ENCODE results near the gene KCNG2. TPM values are rescaled to one million over a fixed set of nuclear protein-coding genes. Genes with fewer than 3 reads are reported as not detected.

Gene KCNG2
- total and polyA plus RNA-seq, 2 donors (not counting 1 experiment from before 2014, with no cell fraction given) = not detected

DNA sequence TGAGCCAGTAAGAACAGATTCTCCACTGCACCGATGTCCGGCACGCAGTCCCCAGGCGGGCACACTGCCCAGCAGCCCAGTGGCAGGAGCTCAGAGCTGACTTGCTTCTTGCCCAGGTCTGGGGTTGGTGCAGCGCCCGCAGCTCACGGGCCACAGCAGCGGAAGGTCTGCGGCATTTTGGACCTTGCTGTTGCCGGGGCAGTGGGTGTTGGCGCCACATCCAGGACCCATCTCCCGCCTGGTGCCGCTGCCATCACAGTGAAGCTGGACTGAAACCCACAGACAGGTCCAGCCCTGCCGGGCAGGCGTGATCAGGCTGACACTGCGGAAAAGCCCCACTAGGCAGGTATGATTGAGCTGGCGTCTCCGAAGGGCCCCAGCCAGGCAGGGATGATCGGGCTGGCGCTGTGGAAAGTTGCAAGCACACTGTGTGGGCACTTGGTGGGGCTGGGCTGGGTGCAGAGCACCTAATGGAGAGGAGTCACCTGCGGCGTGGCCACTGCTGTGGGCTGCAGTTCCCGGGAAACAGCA lies 78.3 kb downstream of the KCNG2 start:
- TF ChIP-seq, protein P1, sequence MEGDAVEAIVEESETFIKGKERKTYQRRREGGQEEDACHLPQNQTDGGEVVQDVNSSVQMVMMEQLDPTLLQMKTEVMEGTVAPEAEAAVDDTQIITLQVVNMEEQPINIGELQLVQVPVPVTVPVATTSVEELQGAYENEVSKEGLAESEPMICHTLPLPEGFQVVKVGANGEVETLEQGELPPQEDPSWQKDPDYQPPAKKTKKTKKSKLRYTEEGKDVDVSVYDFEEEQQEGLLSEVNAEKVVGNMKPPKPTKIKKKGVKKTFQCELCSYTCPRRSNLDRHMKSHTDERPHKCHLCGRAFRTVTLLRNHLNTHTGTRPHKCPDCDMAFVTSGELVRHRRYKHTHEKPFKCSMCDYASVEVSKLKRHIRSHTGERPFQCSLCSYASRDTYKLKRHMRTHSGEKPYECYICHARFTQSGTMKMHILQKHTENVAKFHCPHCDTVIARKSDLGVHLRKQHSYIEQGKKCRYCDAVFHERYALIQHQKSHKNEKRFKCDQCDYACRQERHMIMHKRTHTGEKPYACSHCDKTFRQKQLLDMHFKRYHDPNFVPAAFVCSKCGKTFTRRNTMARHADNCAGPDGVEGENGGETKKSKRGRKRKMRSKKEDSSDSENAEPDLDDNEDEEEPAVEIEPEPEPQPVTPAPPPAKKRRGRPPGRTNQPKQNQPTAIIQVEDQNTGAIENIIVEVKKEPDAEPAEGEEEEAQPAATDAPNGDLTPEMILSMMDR (IDR thresholded peaks at IDR 0.05) = no peak
- no peak for TF ChIP-seq EZH2 (IDR thresholded peaks at IDR 0.05; ENCODE audit: borderline replicate concordance, insufficient read depth, low read depth, low read length, poor library complexity, severe bottlenecking)
- Histone ChIP-seq H3K27me3 (replicated peaks in 1 of 4; ENCODE audit: control extremely low read depth in 1 of 4, control insufficient read depth in 3 of 4, insufficient read depth in 4 of 4, low read length in 3 of 4) (peaks cover 0 to 4% (median 0%) of the 10 kb centered on the region in 4 experiments), H3K4me2 (replicated peaks; ENCODE audit: low read depth, low read length, poor library complexity, severe bottlenecking) (no peak overlapping the region), H2AFZ (ENCODE audit: insufficient read depth, low read depth, low read length, poor library complexity, severe bottlenecking) (no peak overlapping the region), H3K4me3 (ENCODE audit: control extremely low read depth in 1 of 5, extremely low read depth in 1 of 5, insufficient read depth in 1 of 5, low read depth in 2 of 5, low read length in 4 of 5) (no peak overlapping the region), H3K27ac (ENCODE audit: low read length in 2 of 2) (no peak overlapping the region), H4K20me1 (ENCODE audit: control insufficient read depth, insufficient read depth, low read length, poor library complexity, severe bottlenecking) (no peaks in the 10 kb centered on the region), H3K36me3 (replicated peaks in 1 of 2; ENCODE audit: control extremely low read depth in 1 of 2, control insufficient read depth in 1 of 2, extremely low read depth in 1 of 2, insufficient read depth in 2 of 2, low read length in 1 of 2) (no peaks in the 10 kb centered on the region), H3K79me2 (ENCODE audit: control insufficient read depth, insufficient read depth, low read length) (no peaks in the 10 kb centered on the region), H3K9ac (ENCODE audit: low read length) (no peak overlapping the region), H3K9me3 (ENCODE audit: control extremely low read depth in 1 of 3, control insufficient read depth in 2 of 3, insufficient read depth in 1 of 3, low read length in 2 of 3) (peaks cover 0 to 21% (median 0%) of the 10 kb centered on the region in 3 donors), H3K4me1 (ENCODE audit: control insufficient read depth in 2 of 2, insufficient read depth in 2 of 2, low read length in 2 of 2) (no peaks in the 10 kb centered on the region)
- Mint-ChIP-seq H3K27ac (no peak overlapping the region), H3K4me1 (no peaks in the 10 kb centered on the region), H3K27me3 (no peaks in the 10 kb centered on the region), H3K9me3 (ENCODE audit: insufficient read depth) (peaks cover 3% of the 10 kb centered on the region), H3K4me3 (no peak overlapping the region)
- intact Hi-C loops (cut with micrococcal nuclease) = no loop called here
- ATAC-seq (ENCODE audit: low read depth) = no peak
- DNase-seq = no peak
- ChIA-PET CTCF (no interaction called here), POLR2A (no interaction called here)
- whole genome bisulfite sequencing (ENCODE audit: insufficient coverage) = 93% methylated on average over 23 of the region's 23 CpGs

DNA sequence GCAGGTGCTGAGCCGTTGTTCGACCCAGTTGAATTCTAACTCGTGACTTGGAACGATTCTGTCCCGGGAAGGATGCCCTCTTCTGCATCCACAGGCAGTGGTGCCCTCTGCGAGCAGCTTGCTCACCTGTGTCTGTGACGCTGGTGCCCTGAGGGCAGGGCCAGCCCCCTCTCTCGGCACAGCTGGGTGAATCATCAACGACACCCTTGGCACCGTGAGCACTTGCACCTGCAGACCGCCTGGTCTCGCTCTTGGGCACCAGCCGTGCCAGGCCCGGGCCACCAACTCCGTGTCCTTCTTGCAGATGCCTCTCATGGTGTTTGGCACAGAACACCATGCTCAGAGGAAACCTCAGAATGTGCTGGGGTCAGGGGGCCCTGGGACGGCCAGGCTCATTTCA lies 78.8 kb downstream of the KCNG2 start:
- H3K36me3 ChIP-seq (replicated peaks in 1 of 2; ENCODE audit: control extremely low read depth in 1 of 2, control insufficient read depth in 1 of 2, extremely low read depth in 1 of 2, insufficient read depth in 2 of 2, low read length in 1 of 2) = no peaks in the 10 kb centered on the region
- no peak for DNase-seq
- ChIA-PET POLR2A (no interaction called here), CTCF (no interaction called here)
- TF ChIP-seq EZH2 (IDR thresholded peaks at IDR 0.05; ENCODE audit: borderline replicate concordance, insufficient read depth, low read depth, low read length, poor library complexity, severe bottlenecking) = no peak
- H3K27me3 Mint-ChIP-seq = no peaks in the 10 kb centered on the region
- no peaks in the 10 kb centered on the region for H3K4me1 ChIP-seq (ENCODE audit: control insufficient read depth in 2 of 2, insufficient read depth in 2 of 2, low read length in 2 of 2)
- H3K4me3 ChIP-seq (ENCODE audit: control extremely low read depth in 1 of 5, extremely low read depth in 1 of 5, insufficient read depth in 1 of 5, low read depth in 2 of 5, low read length in 4 of 5) = no peak overlapping the region
- 95% methylated on average over 16 of the region's 16 CpGs for WGBS (ENCODE audit: insufficient coverage)
- H3K4me3 Mint-ChIP-seq = no peak overlapping the region
- H3K9me3 Mint-ChIP-seq (ENCODE audit: insufficient read depth) = peaks cover 3% of the 10 kb centered on the region
- intact Hi-C loops (cut with micrococcal nuclease) = no loop called here
- ATAC-seq (ENCODE audit: low read depth) = no peak
- no peak overlapping the region for H3K27ac Mint-ChIP-seq
- H3K79me2 ChIP-seq (ENCODE audit: control insufficient read depth, insufficient read depth, low read length) = no peaks in the 10 kb centered on the region
- H3K27ac ChIP-seq (ENCODE audit: low read length in 2 of 2) = no peak overlapping the region
- no peak overlapping the region for H3K9ac ChIP-seq (ENCODE audit: low read length)
- no peaks in the 10 kb centered on the region for H4K20me1 ChIP-seq (ENCODE audit: control insufficient read depth, insufficient read depth, low read length, poor library complexity, severe bottlenecking)
- H3K4me1 Mint-ChIP-seq = no peaks in the 10 kb centered on the region
- no peak overlapping the region for H2AFZ ChIP-seq (ENCODE audit: insufficient read depth, low read depth, low read length, poor library complexity, severe bottlenecking)
- no peak overlapping the region for H3K4me2 ChIP-seq (replicated peaks; ENCODE audit: low read depth, low read length, poor library complexity, severe bottlenecking)
- peaks cover 0 to 21% (median 0%) of the 10 kb centered on the region in 3 donors for H3K9me3 ChIP-seq (ENCODE audit: control extremely low read depth in 1 of 3, control insufficient read depth in 2 of 3, insufficient read depth in 1 of 3, low read length in 2 of 3)
- H3K27me3 ChIP-seq (replicated peaks in 1 of 4; ENCODE audit: control extremely low read depth in 1 of 4, control insufficient read depth in 3 of 4, insufficient read depth in 4 of 4, low read length in 3 of 4) = peaks cover 0 to 4% (median 0%) of the 10 kb centered on the region in 4 experiments
